DMS114 treated with DMSO at 0.1 percent for 48 hours (cell line): ENCODE data around the gene CCDC38.
"Not testable (repeated sequence)": the region's sequence is repeated elsewhere in the genome, so short reads cannot be mapped to it uniquely, and the experiment has no call there.

ENCODE experiments used
- DNase-seq: peaks from one replicate; lab custom pipeline; 2025; ENCODE audit not compliant: unreplicated experiment; lab: John Stamatoyannopoulos, UW

The CCDC38 gene

DNA sequence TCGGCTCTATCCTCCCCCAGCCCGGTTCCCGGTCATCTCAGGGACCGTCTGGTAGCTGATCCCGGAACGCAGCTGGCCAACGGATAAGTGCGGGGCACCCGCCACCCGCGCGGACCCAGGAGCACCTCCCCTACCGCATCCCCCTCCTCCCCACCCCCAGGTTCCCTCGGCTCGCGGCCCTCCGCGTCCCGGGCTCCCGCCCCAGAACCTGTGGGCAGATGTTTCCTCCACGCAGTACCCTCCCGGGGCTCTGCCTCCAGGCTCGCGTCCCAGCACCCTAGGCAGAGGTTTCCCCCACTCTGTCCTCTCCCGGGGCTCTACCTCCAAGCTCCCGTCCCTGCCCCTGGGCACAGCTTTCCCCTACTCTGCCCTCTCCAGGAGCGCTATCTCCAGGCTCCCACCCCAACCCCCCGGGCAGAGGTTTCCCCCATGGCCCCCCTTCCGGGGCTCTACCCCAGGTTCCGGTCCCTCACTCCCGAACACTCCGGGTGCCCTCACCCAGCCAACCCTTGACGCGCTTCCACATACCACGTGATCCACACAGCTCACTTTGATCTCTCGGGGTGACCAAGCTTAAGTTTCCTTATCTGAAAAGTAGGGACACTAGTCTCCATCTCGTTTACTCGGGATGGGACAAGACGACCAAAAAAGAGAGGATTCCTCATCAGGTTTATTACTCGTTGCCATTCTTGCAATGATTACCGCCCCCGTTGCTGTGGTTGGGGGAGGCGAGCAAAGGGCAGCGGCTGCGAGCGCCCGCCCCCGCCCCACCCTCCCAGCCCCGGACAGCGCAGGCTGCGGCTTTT, at the start of gene CCDC38:
TSS of gene CCDC38 (minus strand) at position 91 of the 806 bp plus-strand sequence. CDS start 6,105 bp downstream, outside the sequence.
- DNase-seq = peak; percentile 51

DNA sequence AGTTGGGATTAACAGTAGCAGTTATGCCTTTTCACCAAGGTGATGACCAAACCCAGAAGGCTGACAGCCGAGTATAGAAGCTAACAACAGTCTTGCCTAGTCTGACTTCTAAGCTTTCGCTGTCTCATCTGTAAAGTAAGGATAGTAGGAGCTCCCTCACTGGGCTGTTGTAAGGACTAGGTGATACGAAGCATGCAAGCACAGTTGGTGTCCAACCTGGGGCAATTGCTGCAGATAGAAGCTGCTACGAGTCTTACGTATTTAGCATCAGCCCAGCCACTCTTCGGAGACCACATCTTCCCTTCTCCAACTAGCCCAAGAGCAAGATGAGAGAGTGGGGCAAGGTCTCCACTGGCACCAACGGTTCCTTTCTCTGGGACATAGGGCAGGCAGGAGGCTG, 47.7 kb upstream of the CCDC38 start:
- no peak for DNase-seq

DNA sequence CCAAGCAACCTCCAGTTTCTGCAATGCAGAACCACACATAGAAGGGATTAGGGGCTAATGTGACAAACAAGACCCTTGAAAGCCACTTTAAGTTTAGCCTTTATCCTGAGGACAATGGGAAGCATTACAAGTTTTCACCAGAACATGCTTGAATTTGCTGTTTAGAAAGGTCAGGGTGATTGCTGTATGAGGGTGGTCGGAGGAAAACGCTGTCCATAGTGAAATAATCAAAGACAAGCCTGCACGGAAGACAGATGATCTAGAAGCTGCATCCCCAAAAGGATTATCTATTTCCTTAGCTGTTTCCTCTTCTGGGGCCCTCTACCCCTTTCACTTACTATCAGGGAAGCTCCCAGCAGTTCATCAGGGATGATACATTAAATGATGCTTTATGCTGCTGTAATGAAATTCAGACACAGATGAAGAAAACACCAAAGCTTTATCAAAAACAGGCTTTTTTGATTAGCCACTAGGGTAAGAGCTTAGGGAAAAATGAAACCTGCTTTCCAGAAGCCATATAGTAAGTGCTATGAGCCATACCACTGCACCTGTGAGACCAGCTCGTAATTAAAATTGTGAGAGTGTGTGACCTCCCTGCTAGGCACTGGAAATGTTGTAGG, 47.2 kb upstream of the CCDC38 start:
- DNase-seq = no peak

DNA sequence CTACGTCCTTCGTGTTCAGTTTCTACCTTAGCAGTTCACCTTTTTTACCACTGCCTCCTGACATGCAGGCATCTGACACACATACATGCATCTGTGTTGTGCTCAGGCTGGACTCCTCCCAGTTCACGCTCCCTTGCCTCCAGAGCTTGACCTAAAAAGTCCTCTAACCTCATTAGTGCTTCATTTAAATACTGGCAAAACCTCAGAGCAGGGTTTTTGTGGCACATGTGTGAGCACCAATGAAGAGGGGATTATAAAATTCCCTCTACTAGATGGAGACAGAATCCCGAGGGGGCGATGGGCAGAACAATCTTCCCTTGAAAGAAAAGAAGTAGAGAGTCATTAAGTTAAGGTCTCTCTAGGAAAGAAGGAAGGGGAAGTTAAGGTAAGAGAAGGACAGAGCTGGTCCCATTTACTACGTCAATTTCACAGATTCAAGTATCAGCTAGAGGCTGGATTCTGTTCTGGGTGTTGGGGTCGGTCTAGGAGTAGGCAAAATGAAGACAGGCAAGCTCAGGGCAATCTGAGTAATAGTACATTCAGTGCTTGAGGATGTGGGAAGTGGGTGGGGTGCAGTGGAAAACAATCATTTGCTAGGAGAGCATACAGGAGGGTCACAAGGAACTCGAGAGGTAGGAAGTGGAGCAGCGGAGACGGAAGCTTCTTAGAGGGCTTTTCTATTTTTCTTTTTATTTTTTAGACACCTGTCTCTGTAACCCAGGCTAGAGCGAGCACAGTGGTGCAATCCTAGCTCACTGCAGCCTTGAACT, 46.3 kb upstream of the CCDC38 start:
- DNase-seq = no peak

GRCh38 chr12:95986635-95987570, 44.5 kb upstream of the CCDC38 start:
- no peak for DNase-seq

DNA sequence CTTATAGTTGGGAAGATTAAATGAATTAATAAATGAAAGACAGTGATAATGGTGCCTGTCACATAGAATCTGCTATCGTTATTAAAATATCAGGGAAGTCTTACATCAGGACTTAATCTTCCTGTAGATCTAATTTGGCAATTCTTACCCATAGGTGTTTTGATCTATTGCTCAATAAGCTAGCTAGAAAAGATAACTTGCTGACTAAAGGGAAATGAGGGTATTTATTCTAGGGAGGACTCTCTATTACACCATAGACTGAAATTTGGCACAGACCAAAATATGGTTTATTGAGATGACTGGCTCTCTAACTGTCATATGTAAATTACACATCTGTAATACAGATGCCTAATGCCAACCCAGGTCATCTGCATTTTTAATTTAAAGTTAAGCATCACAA, 42.3 kb upstream of the CCDC38 start:
- DNase-seq = no peak

DNA sequence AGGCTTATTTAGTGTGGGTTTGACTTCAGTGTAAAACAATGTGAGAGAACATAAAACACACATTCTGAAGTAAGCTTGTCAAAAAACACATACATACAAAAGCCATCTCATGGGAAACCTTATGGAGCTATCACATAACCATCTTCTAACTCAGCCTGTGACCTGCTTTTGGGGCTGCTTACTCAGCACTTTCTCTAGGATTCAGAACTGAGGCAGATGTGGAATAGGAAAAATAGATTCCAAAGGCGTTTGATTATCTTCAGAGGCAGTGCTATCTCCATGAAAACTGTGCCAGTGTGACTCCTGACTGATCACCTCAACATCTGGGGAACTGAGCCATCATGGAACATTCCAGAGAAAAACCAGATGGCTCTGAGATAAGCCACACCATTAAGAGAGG, 40.2 kb upstream of the CCDC38 start:
- DNase-seq = no peak

DNA sequence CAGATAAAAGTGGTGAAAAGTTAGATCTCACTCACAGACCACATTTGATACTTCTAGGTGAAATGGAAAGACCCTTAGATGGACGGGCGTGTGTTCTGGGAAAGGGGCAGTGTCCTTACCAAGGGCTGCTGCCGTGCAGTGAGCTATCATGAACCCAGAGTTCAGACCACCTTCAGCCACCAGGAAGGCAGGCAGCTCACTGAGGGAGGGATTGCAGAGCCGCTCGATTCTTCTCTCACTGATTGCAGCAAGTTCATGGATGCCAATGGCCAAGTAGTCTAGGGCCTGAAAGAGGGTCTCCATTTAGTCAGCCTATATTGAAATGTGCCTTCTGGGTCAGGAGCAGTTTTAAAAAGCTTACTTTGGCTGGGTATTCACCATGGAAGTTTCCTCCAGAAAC, 38.0 kb upstream of the CCDC38 start:
- no peak for DNase-seq

GRCh38 chr12:95978774-95979173, 36.4 kb upstream of the CCDC38 start:
- no peak for DNase-seq

- no peak for DNase-seq
These were observed 35.9 kb upstream of the CCDC38 start for GRCh38 chr12:95978351-95978750.

- no peak for DNase-seq
These were observed 35.4 kb upstream of the CCDC38 start for GRCh38 chr12:95977764-95978305.

- no peak for DNase-seq
These were observed 34.0 kb upstream of the CCDC38 start for GRCh38 chr12:95976416-95976832.

DNA sequence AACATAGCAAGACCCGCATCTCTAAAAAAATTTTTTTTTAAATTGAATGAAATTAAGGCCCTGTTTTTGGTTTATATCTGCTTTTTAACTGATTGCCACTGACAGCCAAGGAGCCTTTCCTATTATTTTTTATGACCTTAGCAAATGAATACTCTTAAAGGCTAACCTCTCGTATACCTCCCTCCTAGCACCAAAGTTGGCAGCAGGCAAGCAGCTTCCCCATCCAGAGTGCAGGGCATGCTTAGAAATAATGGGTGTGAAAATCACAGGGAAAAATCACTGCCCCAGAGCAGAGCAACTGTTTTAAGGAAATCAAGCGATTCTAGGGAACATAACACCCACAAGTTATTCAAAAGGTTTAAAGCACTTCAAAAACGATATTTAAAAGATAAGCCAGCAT, 33.1 kb upstream of the CCDC38 start:
- no peak for DNase-seq

DNA sequence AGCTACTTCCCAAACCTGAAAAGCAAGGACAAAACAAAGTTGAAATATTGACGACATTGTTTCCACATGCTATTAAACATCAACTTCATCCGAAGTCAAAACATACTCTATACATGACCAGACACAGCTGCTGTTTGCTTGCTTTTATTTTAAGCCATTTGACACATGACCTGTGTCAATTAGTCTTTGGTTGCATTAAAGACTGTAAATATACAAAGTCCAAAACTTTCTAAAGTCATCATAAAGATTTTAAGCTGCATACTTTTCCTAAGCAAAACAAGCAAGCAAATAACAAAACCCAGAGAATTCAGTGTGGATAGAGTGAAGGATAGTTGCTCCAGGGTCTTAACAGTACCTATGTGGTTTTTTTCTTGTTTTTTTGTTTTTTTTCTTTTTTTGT, 31.9 kb upstream of the CCDC38 start:
- DNase-seq = no peak

DNA sequence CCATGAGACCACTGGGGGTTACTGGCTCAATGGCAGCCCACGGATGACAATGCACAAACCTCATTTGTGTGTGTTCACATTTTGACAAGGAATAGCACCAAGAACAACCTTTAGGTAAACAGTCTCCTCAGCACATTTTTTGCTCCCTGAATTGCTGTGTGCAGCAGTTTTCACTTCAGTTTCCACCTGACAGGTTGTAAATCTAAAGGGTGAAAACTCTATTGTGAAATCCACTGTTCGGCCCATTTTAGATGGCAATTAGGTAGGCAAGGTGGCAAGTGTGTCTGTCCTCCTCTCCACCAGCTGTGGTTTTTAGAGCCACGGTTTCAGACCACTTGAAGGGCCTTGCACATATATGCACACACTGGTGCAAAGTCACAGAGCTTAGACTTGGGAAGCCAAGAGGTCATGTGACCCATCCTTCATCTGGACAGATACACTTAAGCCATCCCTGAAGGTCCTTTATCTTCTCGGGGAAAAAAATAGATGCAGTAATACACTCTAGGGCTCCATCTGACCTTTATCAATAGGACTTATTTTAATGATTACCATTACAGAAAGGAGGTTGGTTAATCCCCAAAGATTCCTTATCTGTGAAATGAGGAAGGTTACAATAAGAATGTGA, 30.5 kb upstream of the CCDC38 start:
- no peak for DNase-seq

GRCh38 chr12:95970905-95971304, 28.5 kb upstream of the CCDC38 start:
- DNase-seq = no peak

DNA sequence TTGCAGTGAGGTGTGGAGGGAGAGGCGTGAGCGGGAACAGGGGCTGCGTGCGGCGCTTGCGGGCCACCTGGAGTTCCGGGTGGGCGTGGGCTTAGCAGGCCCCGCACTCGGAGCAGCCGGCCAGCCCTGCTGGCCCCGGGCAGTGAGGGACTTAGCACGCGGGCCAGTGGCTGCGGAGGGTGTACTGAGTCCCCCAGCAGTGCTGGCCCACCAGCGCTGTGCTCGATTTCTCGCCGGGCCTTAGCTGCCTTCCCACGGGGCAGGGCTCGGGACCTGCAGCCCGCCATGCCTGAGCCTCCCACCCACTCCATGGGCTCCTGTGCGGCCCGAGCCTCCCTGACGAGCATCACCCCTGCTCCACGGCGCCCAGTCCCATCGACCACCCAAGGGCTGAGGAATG, 26.7 kb upstream of the CCDC38 start:
- DNase-seq = not testable (repeated sequence)

- no peak for DNase-seq
These were observed 24.9 kb upstream of the CCDC38 start for GRCh38 chr12:95967301-95967700.

DNA sequence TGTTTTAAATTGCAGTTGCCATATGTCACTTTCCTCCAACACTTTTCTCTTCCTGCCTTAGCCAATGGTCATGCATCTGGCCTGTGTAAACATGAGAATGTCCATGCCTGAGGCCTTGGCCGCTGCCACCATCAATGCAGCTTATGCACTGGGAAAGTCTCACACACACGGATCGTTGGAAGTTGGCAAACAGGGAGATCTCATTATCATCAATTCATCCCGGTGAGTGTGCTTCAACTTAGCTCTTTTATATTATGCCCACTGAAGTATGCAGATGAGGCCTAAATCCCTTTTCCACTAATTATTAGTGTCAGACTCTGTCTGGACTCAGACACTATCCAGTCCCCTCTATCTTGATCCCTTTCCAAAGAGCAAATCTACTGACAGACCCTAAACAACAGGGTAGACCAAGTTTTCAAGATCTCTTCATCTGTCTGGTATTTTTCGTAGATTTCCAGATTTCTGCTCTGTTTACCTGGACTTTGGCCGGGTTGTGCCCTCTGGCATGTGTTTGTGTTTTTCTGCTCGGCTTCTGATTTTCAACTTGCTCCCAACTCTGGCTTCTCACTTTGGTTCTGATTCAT, 24.0 kb upstream of the CCDC38 start:
- DNase-seq = no peak

GRCh38 chr12:95963096-95963495, 20.7 kb upstream of the CCDC38 start:
- DNase-seq = peak; percentile 37
